WTC11 (cell line): ENCODE results near the gene WNT3. TPM values are rescaled to one million over a fixed set of nuclear protein-coding genes. Genes with fewer than 3 reads are reported as not detected.
A peak's percentile ranks its signal among the peaks of the same experiment; 100 is the strongest.

ENCODE experiments used
- ATF1 ChIP-seq: sonication (generic); formaldehyde crosslinking; IDR thresholded peaks from 2 replicates; pipeline ENCODE4 v1.8.1; 2023; ENCODE audit warnings: mild to moderate bottlenecking, moderate library complexity, missing genetic modification reagents
- ELF4 ChIP-seq: sonication (generic); formaldehyde crosslinking; IDR thresholded peaks from 2 replicates; pipeline ENCODE4 v1.8.1; 2022; ENCODE audit warnings: low read depth, mild to moderate bottlenecking, moderate library complexity, missing genetic modification reagents
- ESRRA ChIP-seq: sonication (generic); formaldehyde crosslinking; IDR thresholded peaks from 2 replicates; pipeline ENCODE4 v1.8.1; 2022; ENCODE audit warnings: mild to moderate bottlenecking, missing genetic modification reagents, borderline replicate concordance
- ETV6 ChIP-seq: sonication (generic); formaldehyde crosslinking; IDR thresholded peaks from 2 replicates; pipeline ENCODE4 v1.8.1; 2022; ENCODE audit warnings: mild to moderate bottlenecking, missing genetic modification reagents
- FOXP1 ChIP-seq: sonication (generic); formaldehyde crosslinking; IDR thresholded peaks from 2 replicates; pipeline ENCODE4 v1.8.0; 2022; ENCODE audit warnings: missing genetic modification reagents, mild to moderate bottlenecking, moderate library complexity, borderline replicate concordance
- HMGA2 ChIP-seq: fragments of 250-450 bp; sonication (Bioruptor Pico); IDR thresholded peaks from 2 replicates; pipeline ENCODE4 v1.4.0; 2021; ENCODE audit warnings: mild to moderate bottlenecking, moderate library complexity
- KAT7 ChIP-seq: sonication (generic); formaldehyde crosslinking; IDR thresholded peaks from 2 replicates; pipeline ENCODE4 v1.8.1; 2023; ENCODE audit warnings: missing genetic modification reagents, mild to moderate bottlenecking, borderline replicate concordance
- MYBL2 ChIP-seq: sonication (generic); formaldehyde crosslinking; IDR thresholded peaks from 2 replicates; pipeline ENCODE4 v1.8.1; 2023; ENCODE audit warnings: mild to moderate bottlenecking, moderate library complexity, missing genetic modification reagents
- NFE2L1 ChIP-seq: sonication (generic); formaldehyde crosslinking; IDR thresholded peaks from 2 replicates; pipeline ENCODE4 v1.8.1; 2023; ENCODE audit warnings: missing genetic modification reagents
- NR2C2 ChIP-seq: sonication (generic); formaldehyde crosslinking; IDR thresholded peaks from 2 replicates; pipeline ENCODE4 v1.8.0; 2022; ENCODE audit warnings: mild to moderate bottlenecking, missing genetic modification reagents
- NR3C1 ChIP-seq: sonication (generic); formaldehyde crosslinking; conservative IDR thresholded peaks from 2 replicates; pipeline ENCODE4 v1.8.1; 2023; ENCODE audit warnings: low read depth, mild to moderate bottlenecking, missing genetic modification reagents
- RORB ChIP-seq: fragments of 250-450 bp; sonication (Bioruptor Pico); IDR thresholded peaks from 2 replicates; pipeline ENCODE4 v1.9.0; 2021; ENCODE audit warnings: mild to moderate bottlenecking
- SMAD3 ChIP-seq: sonication (generic); formaldehyde crosslinking; IDR thresholded peaks from 2 replicates; pipeline ENCODE4 v1.8.0; 2022; ENCODE audit warnings: missing genetic modification reagents, mild to moderate bottlenecking, borderline replicate concordance
- SMAD4 ChIP-seq: sonication (generic); formaldehyde crosslinking; IDR thresholded peaks from 2 replicates; pipeline ENCODE4 v1.8.0; 2022; ENCODE audit warnings: mild to moderate bottlenecking, missing genetic modification reagents
- SOX15 ChIP-seq: fragments of 250-450 bp; sonication (Bioruptor Pico); IDR thresholded peaks from 2 replicates; pipeline ENCODE4 v1.9.0; 2021; ENCODE audit warnings: mild to moderate bottlenecking
- TCF7 ChIP-seq: sonication (generic); formaldehyde crosslinking; IDR thresholded peaks from 2 replicates; pipeline ENCODE4 v1.8.0; 2022; ENCODE audit warnings: mild to moderate bottlenecking, low read depth, missing genetic modification reagents, moderate library complexity
- TEAD1 ChIP-seq: sonication (generic); formaldehyde crosslinking; IDR thresholded peaks from 2 replicates; pipeline ENCODE4 v1.8.0; 2022; ENCODE audit warnings: mild to moderate bottlenecking, missing genetic modification reagents
- TP53 ChIP-seq: sonication (generic); formaldehyde crosslinking; IDR thresholded peaks from 2 replicates; pipeline ENCODE4 v1.8.1; 2023; ENCODE audit warnings: mild to moderate bottlenecking, missing genetic modification reagents
- ZNF121 ChIP-seq: sonication (generic); formaldehyde crosslinking; IDR thresholded peaks from 2 replicates; pipeline ENCODE4 v1.8.0; 2023; ENCODE audit warnings: missing genetic modification reagents
- ZNF396 ChIP-seq: fragments of 250-450 bp; sonication (Bioruptor Pico); IDR thresholded peaks from 2 replicates; pipeline ENCODE4 v1.8.0; 2021; ENCODE audit warnings: mild to moderate bottlenecking, moderate library complexity, borderline replicate concordance
- total RNA-seq: library from RNA; stranded (reverse); gene quantifications from 3 replicates; pipeline ENCODE4 v1.2.3, GENCODE V29; 2021
- TF ChIP-seq, protein P1 (sequence below): fragments of 250-450 bp; sonication (Bioruptor Pico); IDR thresholded peaks from 2 replicates; pipeline ENCODE4 v1.9.0; 2021; ENCODE audit warnings: mild to moderate bottlenecking, borderline replicate concordance
- TF ChIP-seq, protein P2 (sequence below): sonication (generic); formaldehyde crosslinking; conservative IDR thresholded peaks from 2 replicates; pipeline ENCODE4 v1.8.1; 2022; ENCODE audit warnings: mild to moderate bottlenecking, missing genetic modification reagents
- TF ChIP-seq, protein P3 (sequence below): sonication (generic); formaldehyde crosslinking; IDR thresholded peaks from 2 replicates; pipeline ENCODE4 v1.8.1; 2023; ENCODE audit warnings: mild to moderate bottlenecking, missing genetic modification reagents
- TF ChIP-seq, protein P4 (sequence below): sonication (generic); formaldehyde crosslinking; IDR thresholded peaks from 2 replicates; pipeline ENCODE4 v1.8.1; 2022; ENCODE audit warnings: mild to moderate bottlenecking, moderate library complexity, missing genetic modification reagents
- TF ChIP-seq, protein P5 (sequence below): sonication (generic); formaldehyde crosslinking; IDR thresholded peaks from 2 replicates; pipeline ENCODE4 v1.8.1; 2023; ENCODE audit warnings: mild to moderate bottlenecking, missing genetic modification reagents, moderate library complexity
- TF ChIP-seq, protein P6 (sequence below): sonication (generic); formaldehyde crosslinking; IDR thresholded peaks from 2 replicates; pipeline ENCODE4 v1.8.1; 2022; ENCODE audit warnings: low read depth, missing genetic modification reagents, borderline replicate concordance
- TF ChIP-seq, protein P7 (sequence below): sonication (generic); formaldehyde crosslinking; IDR thresholded peaks from 2 replicates; pipeline ENCODE4 v1.8.0; 2022; ENCODE audit warnings: mild to moderate bottlenecking, missing genetic modification reagents

Gene WNT3
- total RNA-seq, 1 experiment from 2014 or later = 14.1 TPM

DNA sequence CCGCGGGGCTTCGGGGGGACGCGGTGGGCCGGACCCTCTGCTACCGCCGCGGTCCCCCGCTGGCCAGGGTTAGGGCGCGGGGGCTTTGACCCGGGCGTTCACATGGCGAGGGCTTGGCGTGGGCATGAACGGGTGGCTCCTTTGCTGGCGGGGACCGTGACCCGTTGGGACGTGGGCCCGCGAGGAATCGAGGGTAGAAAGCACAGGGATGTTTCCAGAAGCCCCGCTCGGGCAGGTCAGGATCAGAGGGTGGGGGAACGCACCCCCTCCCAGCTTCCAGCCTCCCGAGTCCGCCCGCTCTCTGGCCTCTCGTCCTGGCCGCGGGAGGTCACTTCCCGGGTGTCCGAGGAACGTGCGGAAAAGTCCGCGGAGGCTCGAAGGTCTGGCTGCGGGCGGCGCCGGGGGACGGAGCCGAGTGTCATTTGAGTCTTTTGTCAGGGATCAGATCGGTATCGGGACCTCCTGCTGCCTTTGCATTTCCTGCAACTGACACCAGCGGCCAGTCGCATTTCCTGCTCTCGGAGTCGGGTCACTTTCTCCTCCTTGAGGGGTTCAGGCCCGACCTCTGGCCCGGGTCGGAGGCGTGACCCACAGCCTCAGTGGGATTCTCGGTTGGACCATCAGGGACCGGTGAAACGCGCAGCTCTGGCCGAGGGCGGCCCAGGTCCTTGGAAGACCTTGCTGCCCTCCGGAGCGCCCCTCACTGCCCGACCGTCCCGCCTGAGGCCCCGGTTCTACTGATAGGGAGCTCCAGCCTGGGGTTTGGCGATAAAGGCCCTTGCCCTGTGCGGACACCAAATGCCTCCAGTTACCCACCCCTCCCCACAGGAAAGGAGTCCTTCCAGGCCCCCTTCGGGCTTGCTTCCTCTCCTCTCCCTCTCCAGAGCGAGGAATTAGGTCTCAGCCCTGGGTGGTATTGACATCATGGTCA is 702 bp upstream of the WNT3 start (continued):
- TF ChIP-seq TP53 (no peak), NR3C1 (no peak), ZNF121 (CRISPR knock-in tag) (no peak), ATF1 (CRISPR knock-in tag) (no peak), TEAD1 (CRISPR knock-in tag) (no peak; the same call in 1 of the 2 replicates), FOXP1 (CRISPR knock-in tag) (peak; percentile 45; the same call in 1 of the 2 replicates), KAT7 (no peak), SMAD3 (CRISPR knock-in tag) (peak; percentile 49; the same call in 1 of the 2 replicates), NR2C2 (CRISPR knock-in tag) (no peak), SMAD4 (CRISPR knock-in tag) (no peak), TCF7 (CRISPR knock-in tag) (no peak), ZNF396 (CRISPR knock-in tag) (no peak), ELF4 (no peak), ESRRA (no peak), RORB (CRISPR knock-in tag) (no peak), ETV6 (CRISPR knock-in tag) (peak; percentile 81; the same call in 1 of the 2 replicates), NFE2L1 (no peak), MYBL2 (CRISPR knock-in tag) (0 out of 2 replicates have a peak, but pooled peaks have one; percentile 59), SOX15 (no peak), HMGA2 (CRISPR knock-in tag) (no peak)
- TF ChIP-seq, protein P1, sequence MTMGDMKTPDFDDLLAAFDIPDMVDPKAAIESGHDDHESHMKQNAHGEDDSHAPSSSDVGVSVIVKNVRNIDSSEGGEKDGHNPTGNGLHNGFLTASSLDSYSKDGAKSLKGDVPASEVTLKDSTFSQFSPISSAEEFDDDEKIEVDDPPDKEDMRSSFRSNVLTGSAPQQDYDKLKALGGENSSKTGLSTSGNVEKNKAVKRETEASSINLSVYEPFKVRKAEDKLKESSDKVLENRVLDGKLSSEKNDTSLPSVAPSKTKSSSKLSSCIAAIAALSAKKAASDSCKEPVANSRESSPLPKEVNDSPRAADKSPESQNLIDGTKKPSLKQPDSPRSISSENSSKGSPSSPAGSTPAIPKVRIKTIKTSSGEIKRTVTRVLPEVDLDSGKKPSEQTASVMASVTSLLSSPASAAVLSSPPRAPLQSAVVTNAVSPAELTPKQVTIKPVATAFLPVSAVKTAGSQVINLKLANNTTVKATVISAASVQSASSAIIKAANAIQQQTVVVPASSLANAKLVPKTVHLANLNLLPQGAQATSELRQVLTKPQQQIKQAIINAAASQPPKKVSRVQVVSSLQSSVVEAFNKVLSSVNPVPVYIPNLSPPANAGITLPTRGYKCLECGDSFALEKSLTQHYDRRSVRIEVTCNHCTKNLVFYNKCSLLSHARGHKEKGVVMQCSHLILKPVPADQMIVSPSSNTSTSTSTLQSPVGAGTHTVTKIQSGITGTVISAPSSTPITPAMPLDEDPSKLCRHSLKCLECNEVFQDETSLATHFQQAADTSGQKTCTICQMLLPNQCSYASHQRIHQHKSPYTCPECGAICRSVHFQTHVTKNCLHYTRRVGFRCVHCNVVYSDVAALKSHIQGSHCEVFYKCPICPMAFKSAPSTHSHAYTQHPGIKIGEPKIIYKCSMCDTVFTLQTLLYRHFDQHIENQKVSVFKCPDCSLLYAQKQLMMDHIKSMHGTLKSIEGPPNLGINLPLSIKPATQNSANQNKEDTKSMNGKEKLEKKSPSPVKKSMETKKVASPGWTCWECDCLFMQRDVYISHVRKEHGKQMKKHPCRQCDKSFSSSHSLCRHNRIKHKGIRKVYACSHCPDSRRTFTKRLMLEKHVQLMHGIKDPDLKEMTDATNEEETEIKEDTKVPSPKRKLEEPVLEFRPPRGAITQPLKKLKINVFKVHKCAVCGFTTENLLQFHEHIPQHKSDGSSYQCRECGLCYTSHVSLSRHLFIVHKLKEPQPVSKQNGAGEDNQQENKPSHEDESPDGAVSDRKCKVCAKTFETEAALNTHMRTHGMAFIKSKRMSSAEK = no peak
- TF ChIP-seq, protein P2, sequence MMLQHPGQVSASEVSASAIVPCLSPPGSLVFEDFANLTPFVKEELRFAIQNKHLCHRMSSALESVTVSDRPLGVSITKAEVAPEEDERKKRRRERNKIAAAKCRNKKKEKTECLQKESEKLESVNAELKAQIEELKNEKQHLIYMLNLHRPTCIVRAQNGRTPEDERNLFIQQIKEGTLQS (CRISPR knock-in tag) = no peak
- TF ChIP-seq, protein P3, sequence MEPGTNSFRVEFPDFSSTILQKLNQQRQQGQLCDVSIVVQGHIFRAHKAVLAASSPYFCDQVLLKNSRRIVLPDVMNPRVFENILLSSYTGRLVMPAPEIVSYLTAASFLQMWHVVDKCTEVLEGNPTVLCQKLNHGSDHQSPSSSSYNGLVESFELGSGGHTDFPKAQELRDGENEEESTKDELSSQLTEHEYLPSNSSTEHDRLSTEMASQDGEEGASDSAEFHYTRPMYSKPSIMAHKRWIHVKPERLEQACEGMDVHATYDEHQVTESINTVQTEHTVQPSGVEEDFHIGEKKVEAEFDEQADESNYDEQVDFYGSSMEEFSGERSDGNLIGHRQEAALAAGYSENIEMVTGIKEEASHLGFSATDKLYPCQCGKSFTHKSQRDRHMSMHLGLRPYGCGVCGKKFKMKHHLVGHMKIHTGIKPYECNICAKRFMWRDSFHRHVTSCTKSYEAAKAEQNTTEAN (CRISPR knock-in tag) = peak; percentile 50; the same call in 1 of the 2 replicates
- TF ChIP-seq, protein P4, sequence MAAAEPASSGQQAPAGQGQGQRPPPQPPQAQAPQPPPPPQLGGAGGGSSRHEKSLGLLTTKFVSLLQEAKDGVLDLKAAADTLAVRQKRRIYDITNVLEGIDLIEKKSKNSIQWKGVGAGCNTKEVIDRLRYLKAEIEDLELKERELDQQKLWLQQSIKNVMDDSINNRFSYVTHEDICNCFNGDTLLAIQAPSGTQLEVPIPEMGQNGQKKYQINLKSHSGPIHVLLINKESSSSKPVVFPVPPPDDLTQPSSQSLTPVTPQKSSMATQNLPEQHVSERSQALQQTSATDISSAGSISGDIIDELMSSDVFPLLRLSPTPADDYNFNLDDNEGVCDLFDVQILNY (CRISPR knock-in tag) = no peak
- TF ChIP-seq, protein P5, sequence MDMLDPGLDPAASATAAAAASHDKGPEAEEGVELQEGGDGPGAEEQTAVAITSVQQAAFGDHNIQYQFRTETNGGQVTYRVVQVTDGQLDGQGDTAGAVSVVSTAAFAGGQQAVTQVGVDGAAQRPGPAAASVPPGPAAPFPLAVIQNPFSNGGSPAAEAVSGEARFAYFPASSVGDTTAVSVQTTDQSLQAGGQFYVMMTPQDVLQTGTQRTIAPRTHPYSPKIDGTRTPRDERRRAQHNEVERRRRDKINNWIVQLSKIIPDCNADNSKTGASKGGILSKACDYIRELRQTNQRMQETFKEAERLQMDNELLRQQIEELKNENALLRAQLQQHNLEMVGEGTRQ = no peak
- TF ChIP-seq, protein P6, sequence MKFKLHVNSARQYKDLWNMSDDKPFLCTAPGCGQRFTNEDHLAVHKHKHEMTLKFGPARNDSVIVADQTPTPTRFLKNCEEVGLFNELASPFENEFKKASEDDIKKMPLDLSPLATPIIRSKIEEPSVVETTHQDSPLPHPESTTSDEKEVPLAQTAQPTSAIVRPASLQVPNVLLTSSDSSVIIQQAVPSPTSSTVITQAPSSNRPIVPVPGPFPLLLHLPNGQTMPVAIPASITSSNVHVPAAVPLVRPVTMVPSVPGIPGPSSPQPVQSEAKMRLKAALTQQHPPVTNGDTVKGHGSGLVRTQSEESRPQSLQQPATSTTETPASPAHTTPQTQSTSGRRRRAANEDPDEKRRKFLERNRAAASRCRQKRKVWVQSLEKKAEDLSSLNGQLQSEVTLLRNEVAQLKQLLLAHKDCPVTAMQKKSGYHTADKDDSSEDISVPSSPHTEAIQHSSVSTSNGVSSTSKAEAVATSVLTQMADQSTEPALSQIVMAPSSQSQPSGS = no peak
- TF ChIP-seq, protein P7, sequence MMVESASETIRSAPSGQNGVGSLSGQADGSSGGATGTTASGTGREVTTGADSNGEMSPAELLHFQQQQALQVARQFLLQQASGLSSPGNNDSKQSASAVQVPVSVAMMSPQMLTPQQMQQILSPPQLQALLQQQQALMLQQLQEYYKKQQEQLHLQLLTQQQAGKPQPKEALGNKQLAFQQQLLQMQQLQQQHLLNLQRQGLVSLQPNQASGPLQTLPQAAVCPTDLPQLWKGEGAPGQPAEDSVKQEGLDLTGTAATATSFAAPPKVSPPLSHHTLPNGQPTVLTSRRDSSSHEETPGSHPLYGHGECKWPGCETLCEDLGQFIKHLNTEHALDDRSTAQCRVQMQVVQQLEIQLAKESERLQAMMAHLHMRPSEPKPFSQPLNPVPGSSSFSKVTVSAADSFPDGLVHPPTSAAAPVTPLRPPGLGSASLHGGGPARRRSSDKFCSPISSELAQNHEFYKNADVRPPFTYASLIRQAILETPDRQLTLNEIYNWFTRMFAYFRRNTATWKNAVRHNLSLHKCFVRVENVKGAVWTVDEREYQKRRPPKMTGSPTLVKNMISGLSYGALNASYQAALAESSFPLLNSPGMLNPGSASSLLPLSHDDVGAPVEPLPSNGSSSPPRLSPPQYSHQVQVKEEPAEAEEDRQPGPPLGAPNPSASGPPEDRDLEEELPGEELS (CRISPR knock-in tag) = 0 out of 2 replicates have a peak, but pooled peaks have one; percentile 31
